T-helper 1 cell (primary cell): Measurements from ENCODE around the gene CANT1.
A peak's percentile ranks its signal among the peaks of the same experiment; 100 is the strongest.
"Not testable (repeated sequence)": the region's sequence is repeated elsewhere in the genome, so short reads cannot be mapped to it uniquely, and the experiment has no call there.

Experiments
- DNase-seq, 5 donors: peaks; one replicate each; pipeline ENCODE4 v3.0.0-alpha.2; 2012 to 2020

The CANT1 gene

DNA sequence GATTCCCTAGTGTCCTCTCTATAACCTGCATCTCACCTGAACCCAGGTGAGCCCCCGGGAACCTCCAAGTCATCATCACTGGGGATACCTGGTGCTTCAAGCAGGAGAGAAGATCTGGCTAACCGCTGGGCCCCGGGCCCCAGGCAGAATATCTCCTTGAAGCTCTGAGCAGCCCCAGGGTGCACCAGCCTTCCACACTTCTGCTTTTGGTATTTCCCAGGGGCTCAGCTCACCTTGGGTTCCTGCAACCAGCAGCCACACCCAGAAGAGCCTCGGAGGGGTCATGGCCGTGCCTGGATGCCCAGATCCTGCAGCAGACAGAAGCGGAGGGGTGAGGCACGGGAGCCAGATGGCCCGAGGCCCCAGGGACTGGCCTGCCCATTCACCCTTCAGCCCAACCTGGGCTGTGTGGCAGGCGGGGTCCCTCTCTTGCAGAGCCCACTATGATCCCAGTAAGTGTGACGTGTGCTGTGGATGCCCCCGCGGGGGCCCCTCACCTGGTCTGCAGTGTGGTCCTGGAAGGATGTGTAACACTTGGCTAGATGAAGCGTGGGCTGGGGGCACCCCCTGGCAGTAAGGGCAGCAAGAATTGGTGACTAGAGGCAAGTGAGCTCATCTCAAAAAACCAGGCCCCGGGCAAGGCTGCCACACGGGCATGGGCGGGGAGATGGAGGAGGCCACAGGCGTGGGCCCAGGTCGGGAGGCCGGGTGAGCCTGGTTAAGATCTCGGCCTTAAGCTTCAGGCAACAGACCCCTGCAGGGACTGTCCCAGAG, 32.5 kb downstream of the CANT1 start:
- DNase-seq, result no peak

DNA sequence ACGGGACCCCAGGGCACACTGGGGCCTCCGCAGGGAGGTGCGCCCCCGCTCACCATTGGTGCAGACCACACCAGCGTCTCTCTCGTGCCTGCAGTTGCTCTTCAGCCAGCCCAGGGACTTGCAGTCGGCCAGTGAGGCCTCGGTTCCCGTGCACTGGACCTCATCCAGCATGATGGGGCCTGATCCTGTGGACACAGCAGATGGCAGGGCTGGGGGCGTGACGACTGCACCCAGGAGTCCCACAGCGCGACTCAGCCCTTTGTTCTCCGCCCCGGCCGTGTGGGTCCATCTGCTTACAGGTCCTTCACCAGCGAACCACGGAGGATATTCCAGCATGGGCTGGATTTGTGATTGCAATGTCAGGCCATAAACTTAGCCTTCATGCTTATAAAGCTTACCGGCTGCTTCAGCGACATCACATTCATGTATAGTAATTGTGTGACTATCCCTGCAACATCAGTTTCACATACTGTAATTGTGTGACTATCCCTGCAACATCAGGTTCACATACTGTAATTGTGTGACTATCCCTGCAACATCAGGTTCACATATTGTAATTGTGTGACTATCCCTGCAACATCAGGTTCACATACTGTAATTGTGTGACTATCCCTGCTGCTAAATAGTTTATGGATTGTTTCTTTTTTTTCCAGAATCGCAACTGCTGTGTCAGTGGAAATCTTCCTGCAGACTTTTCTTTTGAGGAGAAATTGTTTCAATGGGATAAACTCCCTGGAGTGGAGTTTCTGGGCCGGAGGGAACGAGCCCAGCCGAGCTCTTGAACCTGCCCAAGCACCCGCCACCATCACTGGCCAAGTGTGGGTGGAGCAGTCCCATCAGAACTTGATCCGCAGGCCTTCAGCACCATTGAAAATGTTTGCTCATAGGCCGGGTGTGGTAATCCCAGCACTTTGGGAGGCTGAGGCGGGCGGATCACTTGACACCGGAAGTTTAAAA, 34.7 kb downstream of the CANT1 start:
- DNase-seq, result no peak

DNA sequence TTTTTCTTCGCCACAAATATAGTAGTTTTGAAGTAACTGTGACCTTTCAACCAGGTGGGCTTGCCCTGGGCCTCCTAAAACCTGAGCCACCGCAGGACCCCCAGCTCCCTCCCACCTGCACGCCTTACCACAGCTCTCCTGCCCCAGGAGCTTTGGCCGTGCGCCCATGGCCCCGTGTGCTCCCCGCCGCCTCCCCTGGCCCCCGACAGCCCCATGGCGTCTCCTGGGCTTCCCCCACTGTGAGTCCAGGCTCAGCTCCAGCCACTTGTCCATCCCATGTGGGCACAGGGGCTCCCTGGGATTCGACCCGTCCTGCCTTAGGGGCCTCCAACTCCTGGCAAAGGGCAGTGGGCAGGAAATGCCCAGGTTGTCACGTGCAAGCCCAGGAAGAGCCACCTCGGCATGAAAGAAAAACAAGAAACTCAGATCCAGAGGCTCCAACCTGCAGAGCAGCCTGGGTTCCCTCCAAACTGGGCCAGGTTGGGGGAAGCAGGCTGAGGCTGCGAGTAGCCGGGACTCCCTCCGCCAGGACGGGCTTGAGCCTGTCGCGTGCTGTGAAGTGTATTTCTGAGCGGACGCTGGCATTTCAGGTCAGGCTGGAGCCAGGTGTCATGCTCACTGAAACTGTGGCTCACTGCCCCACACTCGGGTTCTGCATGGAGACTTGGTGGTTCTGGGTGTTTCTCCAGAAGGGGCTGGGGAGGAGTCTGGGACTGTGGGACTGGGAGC, 35.6 kb downstream of the CANT1 start:
- DNase-seq, result no peak

DNA sequence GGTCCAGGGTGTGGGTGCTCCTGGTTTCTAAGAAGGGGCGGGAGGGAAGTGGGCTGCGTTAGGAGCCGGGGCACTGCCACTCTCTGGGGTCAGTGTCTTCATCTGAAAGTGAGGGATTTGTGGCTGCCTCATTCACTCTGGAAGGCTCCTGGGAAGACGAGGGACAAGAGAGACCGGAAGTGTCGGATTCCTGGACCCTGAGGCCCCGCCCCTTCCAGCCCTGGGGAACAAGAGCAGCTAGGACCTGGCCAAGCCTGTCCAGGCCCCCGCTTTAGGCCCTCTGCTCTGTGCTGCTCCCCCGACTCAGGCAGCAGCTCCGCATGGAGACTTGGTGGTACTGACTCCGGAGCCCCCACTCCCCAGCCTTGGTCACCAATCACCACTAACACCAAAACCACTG, 36.4 kb downstream of the CANT1 start:
- no peak for DNase-seq

DNA sequence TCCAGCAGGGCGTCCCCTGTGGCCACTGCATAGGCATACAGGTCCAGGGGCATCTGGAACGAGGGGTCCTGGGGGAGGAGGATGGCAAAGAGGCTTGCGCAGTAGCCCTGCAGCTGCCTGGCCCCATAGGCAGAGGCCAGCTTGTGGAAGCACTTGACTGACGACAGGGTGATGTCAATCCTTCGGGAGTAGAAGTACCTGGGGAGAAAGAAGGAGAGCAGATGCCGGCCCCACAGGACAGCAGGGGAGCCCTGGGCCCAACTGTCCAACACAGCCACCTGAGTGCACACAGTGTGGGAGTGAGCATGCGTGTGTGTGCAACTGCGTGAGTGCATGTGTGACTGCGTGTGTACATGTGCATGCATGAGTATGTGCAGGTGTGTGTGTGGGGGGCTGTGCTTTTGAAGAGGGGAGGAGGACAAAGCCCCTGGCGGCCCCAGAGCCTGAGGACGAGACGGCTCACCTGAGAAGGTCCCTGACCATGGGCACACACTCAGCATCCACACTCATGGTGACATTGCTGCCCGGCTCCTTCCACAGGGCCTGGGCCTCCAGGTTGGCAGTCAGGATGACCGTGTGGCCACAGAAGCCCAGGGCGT, 37.0 kb downstream of the CANT1 start:
- DNase-seq, result no peak

DNA sequence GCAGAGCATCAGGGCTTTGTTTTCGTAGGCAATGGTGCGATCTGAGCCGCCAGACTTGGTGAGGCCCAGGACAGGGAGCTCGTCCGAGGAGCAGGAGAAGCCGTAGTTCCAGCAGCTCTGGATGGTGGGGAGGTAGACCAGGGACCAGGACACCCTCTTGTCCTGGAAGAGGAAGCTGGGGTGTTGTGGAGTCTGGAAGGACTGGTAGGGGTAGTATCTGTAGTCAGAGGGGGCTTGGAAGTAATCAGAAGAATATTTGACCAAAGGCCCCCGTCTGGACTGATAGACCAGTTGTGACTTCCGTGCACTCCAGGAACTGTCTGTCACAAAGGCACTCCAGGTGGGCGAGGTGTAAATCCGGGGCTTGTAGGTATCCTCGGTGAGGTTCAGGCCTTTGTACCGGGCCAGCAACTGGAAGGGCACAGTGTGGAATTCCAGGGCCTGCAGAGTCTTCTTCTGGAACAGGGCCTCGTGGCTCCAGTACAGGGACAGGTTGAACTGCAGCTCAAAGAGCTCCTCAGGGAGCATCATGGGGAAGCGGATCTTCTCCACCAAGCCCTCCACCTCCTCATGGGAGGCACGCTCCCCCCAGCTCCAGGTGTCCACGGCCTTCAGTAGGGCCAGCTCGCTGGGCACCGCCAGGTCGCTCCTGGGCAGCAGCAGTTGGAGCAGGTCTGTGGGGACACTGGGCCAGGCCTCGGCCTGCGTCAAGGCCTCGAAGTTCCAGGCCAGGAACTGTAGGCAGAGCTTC, 37.6 kb downstream of the CANT1 start:
- no peak for DNase-seq

DNA sequence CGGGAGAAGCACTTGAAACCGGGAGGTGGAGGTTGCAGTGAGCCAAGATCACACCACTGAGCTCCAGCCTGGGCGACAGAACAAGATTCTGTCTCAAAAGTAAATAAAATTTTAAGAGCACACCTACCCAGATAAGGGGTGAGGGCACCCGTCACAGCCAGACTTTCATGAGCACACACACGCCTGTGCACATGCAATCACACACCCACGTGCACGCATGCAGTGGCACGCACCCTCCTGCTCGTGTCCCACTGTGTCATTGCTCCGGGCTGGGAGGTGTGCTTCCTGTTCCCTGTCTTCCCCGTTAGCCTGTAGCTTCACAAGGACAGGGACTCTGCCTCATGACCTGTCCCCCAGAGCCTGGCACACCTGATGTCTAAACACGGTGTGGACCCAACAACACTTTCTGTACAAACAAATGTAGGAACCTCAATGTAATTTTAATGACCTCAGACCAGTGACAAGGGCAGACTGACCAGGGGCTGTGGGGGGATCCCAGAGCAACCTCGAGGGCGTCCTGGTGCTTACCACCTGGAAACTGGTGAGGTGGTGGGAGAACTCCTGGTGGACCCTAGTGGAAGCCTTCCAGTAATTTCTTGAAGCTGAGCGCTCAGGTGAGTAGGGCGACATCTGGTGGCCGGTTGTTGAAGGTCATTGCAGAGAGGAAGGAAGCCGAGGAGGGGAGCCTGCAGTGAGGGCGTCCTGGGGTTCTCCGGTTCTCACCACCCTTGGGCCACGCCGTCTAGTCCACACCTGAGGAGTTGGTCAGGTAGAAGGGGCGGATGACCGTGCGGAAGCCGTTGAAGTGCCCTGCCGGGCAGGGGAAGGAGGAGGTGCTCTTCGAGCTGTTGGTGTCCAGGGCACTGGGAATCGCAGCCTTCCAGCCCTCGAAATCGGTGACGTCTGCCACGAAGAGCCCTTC, 38.5 kb downstream of the CANT1 start:
- DNase-seq, result peak; percentile 43 to 76 (median 63)

DNA sequence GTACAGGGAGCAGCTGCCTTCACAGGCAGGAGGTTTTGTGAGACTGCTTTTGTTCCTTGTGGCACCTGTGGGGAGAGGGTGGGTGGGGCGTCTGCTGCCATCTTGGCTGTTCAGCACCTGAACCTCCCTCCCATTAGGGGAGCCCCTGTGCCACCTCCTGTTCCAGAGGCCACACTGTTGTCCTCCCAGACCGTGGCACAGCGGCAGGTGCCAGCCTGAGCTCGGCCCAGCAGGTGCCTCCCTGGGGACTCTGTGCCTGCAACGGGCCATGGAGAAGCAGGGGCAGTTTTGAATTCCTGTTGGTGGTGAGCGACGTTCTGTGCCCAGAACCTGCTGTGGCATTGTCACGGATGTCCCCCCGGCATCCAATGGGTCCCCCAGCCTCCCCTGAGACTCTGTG, 39.7 kb downstream of the CANT1 start:
- DNase-seq, result no peak

DNA sequence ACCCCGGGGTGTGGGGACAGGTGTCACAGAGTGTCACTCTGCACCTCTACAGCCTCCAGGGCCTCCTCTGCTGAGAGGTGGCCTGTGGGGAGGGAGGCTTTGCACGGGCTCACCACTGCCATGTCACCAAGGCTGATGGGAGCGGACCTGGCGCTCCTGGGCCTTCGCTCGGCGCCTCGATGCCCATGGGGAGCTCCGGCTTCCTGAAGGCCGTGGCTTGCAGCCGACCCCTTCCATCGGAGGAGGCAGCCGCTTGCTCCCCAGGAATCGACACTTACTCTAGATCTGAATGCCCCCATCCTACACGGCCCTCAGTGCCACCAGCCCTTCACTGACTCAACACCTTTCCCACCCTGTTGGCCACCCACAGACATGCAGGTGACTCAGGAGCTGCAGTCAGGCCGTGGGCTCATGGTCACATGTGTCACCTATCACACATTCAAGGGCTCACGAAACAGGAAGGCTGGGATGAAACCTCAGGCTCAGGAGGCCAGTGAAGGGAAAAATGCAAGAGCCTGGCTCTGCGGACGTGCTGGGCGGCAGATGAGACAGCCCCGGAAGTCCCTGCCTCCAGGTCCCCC, 41.7 kb downstream of the CANT1 start:
- DNase-seq, result no peak

DNA sequence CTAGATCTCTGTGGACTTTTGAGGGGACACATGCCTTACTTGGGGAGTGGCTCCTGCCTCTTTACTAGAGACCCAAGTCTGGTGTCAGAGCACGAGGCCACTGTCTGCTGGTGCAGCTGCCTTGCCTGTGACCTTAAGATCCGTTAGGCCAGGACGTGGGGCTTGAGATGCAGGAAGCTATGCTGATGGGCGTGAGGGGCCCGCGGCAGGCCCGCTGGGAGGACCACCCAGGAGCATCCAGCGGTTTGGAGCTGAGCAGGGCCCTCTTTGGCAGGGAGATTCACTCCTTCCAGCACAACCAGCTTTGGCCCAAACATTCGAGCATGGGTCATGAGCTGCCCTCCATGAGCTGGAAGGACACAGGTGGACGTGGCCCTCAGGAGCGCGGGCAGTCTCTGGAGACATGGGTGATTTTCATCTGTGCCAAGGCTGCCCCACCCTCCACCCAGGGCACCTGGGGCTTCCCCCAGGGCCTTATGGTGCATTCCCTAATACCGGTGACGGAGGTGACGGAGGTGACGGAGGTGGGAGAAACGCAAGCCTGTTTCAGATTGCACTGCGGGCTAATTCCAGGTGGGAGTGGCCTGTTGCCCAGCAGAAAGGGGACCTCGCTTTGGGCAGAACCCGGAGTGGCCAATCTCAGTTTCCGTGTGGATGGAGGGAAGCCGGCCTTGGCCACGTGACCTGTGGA, 42.5 kb downstream of the CANT1 start:
- DNase-seq, result no peak

DNA sequence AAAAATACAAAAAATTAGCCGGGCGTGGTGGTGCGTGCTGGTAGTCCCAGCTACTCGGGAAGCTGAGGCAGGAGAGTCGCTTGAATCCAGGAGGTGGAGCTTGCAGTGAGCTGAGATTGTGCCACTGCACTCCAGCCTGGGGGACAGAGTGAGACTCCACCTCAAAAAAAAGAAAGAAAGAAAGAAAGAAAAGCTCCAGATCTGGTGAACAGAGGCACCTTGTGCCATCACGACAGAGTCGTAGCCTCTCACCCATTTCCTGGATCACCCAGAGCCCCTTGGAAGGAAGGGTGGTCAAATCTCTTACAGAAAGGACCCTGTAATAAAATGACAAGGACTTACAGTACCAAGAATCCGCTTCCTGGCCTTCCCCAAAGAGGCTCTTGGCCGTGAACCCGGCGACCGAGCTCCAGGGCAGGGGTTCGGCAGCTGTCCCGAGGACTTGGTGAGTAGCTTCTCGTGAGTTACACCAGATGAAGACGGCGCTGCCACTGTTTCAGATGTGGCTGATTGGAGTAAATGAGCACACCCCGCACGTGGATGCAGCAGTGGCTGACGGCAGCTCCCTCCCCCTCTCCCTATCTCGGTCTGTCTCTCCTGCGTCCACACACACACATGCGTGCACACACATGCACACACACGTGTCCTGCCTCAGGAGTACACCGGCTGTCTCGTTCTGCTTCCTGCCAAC, 43.3 kb downstream of the CANT1 start:
- DNase-seq, result no peak

DNA sequence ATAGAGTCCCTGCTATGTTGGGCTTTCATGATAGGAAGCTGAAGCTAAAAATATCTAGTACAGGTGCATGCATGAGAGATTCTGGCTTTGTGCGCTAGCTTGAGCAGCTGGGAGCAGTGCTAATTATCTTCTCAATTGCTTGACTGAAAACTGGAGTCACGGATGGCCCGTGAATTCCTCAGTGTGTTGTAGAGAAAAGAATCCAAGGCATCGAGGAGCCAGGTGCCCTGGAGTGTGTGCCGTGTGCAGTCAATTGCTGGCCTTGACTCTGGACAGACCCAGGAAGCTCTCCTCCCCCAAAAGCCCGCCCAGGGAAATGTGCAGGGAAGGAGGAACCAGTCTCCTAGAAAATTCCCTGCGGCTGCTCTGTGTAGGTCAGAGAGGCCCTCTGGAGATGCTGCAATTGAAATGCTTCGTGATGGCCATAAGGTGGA, 44.1 kb downstream of the CANT1 start:
- no peak for DNase-seq

DNA sequence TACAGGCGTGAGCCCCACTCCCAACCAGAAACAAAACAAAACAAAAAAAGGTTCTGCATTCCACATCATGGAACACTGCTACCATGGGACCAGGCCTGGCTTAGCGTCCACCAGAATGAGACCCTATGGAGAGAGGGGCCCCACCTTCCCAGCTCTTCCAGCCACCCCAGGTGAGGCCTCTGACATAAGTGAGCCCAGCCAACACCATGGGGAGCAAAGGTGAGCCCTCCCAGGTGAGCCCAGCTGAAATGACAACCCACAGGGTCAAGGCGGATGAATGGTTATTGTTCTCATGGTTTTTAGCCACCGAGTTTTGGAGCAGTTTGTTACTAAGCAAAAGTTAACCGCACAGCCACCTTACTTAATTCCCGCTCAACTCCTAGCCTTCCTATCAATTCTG, 46.2 kb downstream of the CANT1 start:
- DNase-seq, result no peak

DNA sequence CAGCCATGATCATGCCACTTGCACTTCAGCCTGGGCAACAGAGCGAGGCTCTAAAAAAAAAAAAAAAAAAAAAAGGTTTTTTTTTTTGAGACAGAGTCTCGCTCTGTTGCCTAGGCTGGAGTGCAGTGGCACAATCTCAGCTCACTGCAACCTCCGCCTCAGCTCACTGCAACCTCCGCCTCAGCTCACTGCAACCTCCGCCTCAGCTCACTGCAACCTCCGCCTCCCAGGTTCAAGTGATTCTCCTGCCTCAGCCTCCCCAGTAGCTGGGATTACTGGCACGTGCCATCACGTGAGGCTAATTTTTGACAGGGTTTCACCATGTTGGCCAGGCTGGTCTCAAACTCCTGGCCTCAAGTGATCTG, 46.6 kb downstream of the CANT1 start:
- DNase-seq, result not testable (repeated sequence)

DNA sequence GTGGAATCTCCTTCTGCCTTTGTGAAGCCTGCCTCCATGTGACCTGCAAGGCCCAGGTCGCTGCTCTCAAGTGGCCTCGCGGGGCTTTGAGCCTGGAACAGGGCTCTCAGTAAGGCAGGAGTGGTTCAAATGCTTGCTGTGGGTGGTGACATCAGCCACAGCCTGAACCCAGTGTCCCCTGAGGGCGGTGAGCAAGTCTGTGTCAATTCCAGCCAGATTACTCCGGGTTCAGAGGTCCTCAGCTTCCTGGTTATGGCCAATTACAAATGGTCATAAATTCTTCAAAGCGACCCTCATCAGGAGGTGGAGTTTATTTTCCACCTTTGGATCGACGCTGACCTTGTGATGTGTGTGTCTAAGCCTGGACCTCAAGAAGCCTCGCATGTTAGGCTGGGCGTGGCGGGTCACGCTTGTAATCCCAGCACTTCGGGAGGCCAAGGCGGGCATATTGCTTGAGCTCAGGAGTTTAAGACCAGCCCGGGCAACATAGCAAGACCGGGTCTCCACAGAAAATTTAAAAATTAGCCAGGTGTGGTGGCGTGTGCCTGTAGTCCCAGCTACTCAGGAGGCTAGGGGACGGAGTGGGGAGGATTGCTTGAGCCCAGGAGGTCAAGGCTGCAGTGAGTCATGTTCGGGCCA, 47.1 kb downstream of the CANT1 start:
- no peak for DNase-seq

DNA sequence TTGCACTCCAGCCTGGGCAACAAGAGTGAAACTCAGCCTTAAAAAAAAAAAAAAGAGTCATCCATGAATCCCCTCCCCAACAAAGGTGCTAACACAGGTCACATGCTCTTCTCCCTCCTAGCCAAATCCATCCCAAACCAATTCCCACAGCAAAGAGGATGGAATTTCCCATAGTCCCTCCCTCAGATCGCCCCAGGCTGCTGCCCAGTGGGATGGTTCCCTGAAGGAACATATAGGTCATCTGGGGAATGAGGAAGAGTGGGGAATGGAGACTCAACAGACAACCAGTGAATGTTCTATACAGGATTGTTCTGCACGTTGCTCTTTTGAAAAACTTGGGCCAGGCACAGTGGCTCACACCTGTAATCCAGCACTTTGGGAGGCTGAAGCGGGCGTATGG, 48.0 kb downstream of the CANT1 start:
- no peak for DNase-seq

DNA sequence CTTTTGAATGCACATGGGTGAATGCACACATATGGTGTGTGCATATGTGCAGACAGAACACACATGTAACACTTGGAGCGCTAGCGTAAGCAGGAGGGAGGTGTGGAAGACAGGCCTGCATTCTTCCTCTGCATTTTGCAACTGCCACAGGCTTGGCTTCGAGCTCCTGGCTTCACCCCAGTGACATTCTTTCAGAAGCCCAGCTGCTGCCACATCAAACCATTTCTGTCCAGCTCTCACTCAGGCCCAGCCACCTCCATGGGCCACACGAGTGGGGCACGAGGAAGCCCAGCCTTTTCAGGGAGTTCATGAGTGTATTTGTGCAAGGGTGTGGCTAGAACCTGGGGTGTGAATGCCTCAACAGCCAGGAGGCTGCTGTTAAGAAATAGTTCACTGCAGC, 48.6 kb downstream of the CANT1 start:
- no peak for DNase-seq

DNA sequence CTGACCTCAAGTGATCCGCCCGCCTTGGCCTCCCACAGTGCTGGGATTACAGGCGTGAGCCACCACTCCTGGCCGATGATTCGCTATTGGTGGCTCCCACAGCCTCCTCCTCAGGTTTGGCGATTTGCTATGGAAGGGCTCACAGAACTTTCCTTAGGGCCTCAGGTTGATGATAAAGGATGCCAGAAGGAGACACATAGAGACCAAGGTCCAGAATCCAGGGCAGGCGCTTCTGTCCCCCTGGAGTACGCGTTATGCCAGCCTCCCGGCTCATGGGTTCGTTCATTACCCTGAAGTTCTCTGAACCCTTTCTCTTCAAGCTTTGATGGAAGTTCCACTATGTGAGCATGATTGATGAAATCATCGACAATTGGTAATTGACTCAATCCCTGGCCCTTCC, 49.8 kb downstream of the CANT1 start:
- no peak for DNase-seq

DNA sequence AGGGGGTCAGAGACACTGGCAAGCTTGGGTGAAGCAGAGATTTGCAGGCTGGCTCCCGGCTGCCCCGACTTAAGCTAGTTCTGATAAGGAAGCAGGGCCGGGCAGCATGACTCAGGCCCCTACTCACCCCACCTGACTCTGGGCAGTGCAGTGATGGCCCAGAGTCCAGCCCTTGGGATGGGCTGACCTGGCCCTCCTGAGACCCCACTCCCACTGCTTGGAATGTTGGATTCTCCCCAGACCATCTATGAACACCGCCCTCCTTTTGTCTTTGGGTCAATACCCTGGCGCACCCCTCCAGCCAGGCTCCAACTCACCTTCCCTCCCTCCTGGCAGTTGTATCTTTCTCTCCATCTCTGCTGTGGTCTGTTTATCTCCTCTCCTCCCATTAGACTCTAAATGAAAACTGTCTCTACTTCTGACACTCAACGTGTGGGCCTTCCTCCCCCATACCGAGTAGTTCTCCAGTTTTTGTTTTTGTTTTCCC, 50.9 kb downstream of the CANT1 start:
- DNase-seq, result no peak
